K562 (cell line): ENCODE results near the gene SRCAP. TPM values are rescaled to one million over a fixed set of nuclear protein-coding genes. Genes with fewer than 3 reads are reported as not detected.

Experiments
- CBFA2T2 ChIP-seq: fragments of 450-650 bp; conservative IDR thresholded peaks from 2 replicates; pipeline ENCODE4 v1.6.1; 2017; ENCODE audit warnings: mild to moderate bottlenecking
- CBX5 ChIP-seq: IDR thresholded peaks from 2 replicates; pipeline ENCODE4 v1.6.1; 2014; ENCODE audit warnings: low read depth, borderline replicate concordance
- CTBP1 ChIP-seq: fragments of 450-650 bp; IDR thresholded peaks from 2 replicates; pipeline ENCODE4 v1.6.1; 2016; ENCODE audit warnings: borderline replicate concordance
- GTF2E2 ChIP-seq: fragments of 200-800 bp; sonication (Bioruptor generic); IDR thresholded peaks from 2 replicates; pipeline ENCODE4 v1.6.1; 2016; ENCODE audit warnings: missing genetic modification characterization, missing compliant biosample characterization
- KAT7 ChIP-seq: sonication (generic); formaldehyde crosslinking; IDR thresholded peaks from 2 replicates; pipeline ENCODE4 v1.8.0; 2022; ENCODE audit warnings: missing genetic modification reagents, mild to moderate bottlenecking, borderline replicate concordance
- MEF2D ChIP-seq: conservative IDR thresholded peaks from 2 replicates; pipeline ENCODE4 v1.6.1; 2016; ENCODE audit warnings: low read depth, missing genetic modification characterization, missing compliant biosample characterization
- NONO ChIP-seq, 2 experiments: fragments of 200-400 bp in 1 of 2; fragments of 450-650 bp in 1 of 2; formaldehyde crosslinking in 1 of 2; IDR thresholded peaks; 2 replicates each; pipeline ENCODE4 v1.6.1; 2017; ENCODE audit warnings: low read depth in 2 of 2, mild to moderate bottlenecking in 2 of 2, moderate library complexity in 2 of 2, low read length in 1 of 2
- PKNOX1 ChIP-seq: fragments of 450-650 bp; IDR thresholded peaks from 2 replicates; pipeline ENCODE4 v1.6.1; 2016
- POLR3G ChIP-seq: IDR thresholded peaks from 2 replicates; pipeline ENCODE4 v1.6.1; 2011; ENCODE audit not compliant: insufficient read length, insufficient replicate concordance; ENCODE audit errors: extremely low read depth
- PRPF4 ChIP-seq: fragments of 200-400 bp; formaldehyde crosslinking; IDR thresholded peaks from one replicate; pipeline ENCODE4 v1.6.1; 2017; ENCODE audit warnings: low read length, low read depth, mild to moderate bottlenecking; ENCODE audit not compliant: insufficient read depth, poor library complexity, severe bottlenecking
- SMARCA4 ChIP-seq: fragments of 450-650 bp; IDR thresholded peaks from 2 replicates; pipeline ENCODE4 v1.6.1; 2016
- SP1 ChIP-seq: sonication (generic); formaldehyde crosslinking; IDR thresholded peaks from 2 replicates; pipeline ENCODE4 v1.8.1; 2022; ENCODE audit warnings: mild to moderate bottlenecking, missing genetic modification reagents
- TARDBP ChIP-seq: fragments of 450-650 bp; IDR thresholded peaks from 2 replicates; pipeline ENCODE4 v1.6.1; 2016
- TRIM28 ChIP-seq: fragments of 450-650 bp; IDR thresholded peaks from 2 replicates; pipeline ENCODE4 v1.6.1; 2017
- WHSC1 ChIP-seq: IDR thresholded peaks from one replicate; pipeline ENCODE4 v1.6.1; 2012; ENCODE audit warnings: low read length, control low read depth, inconsistent platforms
- XRCC4 ChIP-seq: IDR thresholded peaks from one replicate; pipeline ENCODE4 v1.6.1; 2011; ENCODE audit not compliant: insufficient read depth, insufficient read length; ENCODE audit errors: extremely low read depth
- XRCC5 ChIP-seq: fragments of 200-400 bp; formaldehyde crosslinking; IDR thresholded peaks from 2 replicates; pipeline ENCODE4 v1.6.1; 2017; ENCODE audit warnings: low read depth, mild to moderate bottlenecking, low read length
- ZBTB43 ChIP-seq: sonication (generic); formaldehyde crosslinking; IDR thresholded peaks from 2 replicates; pipeline ENCODE4 v1.8.0; 2023; ENCODE audit warnings: mild to moderate bottlenecking, missing genetic modification reagents
- ZHX1 ChIP-seq: fragments of 150-350 bp; conservative IDR thresholded peaks from 2 replicates; pipeline ENCODE4 v1.6.1; 2014; ENCODE audit warnings: low read length
- ZNF12 ChIP-seq: sonication (generic); formaldehyde crosslinking; IDR thresholded peaks from 2 replicates; pipeline ENCODE4 v1.4.0; 2020; ENCODE audit warnings: mild to moderate bottlenecking, missing genetic modification reagents
- ZNF511 ChIP-seq: sonication (generic); formaldehyde crosslinking; IDR thresholded peaks from 2 replicates; pipeline ENCODE4 v1.8.0; 2022; ENCODE audit warnings: mild to moderate bottlenecking, missing genetic modification reagents
- ZNF766 ChIP-seq: fragments of 200-800 bp; sonication (Bioruptor generic); conservative IDR thresholded peaks from 2 replicates; pipeline ENCODE4 v1.6.1; 2016; ENCODE audit warnings: missing genetic modification characterization, missing compliant biosample characterization
- polyA plus RNA-seq, 8 experiments: library from polyadenylated mRNA; depleted of rRNA in 4 of 8; stranded (reverse) in 5 of 8; unstranded in 3 of 8; fragments of >200 nt; fragmentation: Nextera tagmentation in 2 of 8; fragmentation: Illumina TruSeq in 1 of 8; extraction: Ambion mirVana in 2 of 8; extraction: Trizol in 1 of 8; gene quantifications; 2 replicates each; pipeline versions ENCODE4 v1.2.1 to v1.2.3, GENCODE V29; 2011 to 2014; ENCODE audit warnings: inconsistent platforms in 1 of 8, missing spikeins in 1 of 8
- total RNA-seq, 7 experiments: library from RNA; depleted of rRNA in 6 of 7; stranded (reverse); fragments of >200 nt in 6 of 7; fragmentation: Illumina TruSeq in 2 of 7; extraction: Trizol in 2 of 7; gene quantifications; 2 replicates each; pipeline versions ENCODE4 v1.2.1 to v1.2.3, GENCODE V29; 2011 to 2021; ENCODE audit warnings: low replicate concordance in 1 of 7

SRCAP gene
- total and polyA plus RNA-seq, 9 of the 15 experiments (the other 6 are each of a cell fraction or from before 2014, with no cell fraction given), result 0.21 to 62.6 (median 5.8) TPM

- TF ChIP-seq ZHX1 (no peak), CTBP1 (peak; percentile 97), TRIM28 (peak; percentile 63), NONO (IDR thresholded peaks at IDR 0.05; ENCODE audit: low read depth in 2 of 2, low read length in 1 of 2) (peak in 1 of 2 experiments; percentile 88; a peak in 2 of 4 replicates), ZNF766 (CRISPR knock-in tag) (no peak), WHSC1 (no peak), PKNOX1 (peak; percentile 86), GTF2E2 (no peak), ZNF511 (CRISPR knock-in tag) (0 out of 2 replicates have a peak, but pooled peaks have one; percentile 55), POLR3G (no peak), KAT7 (CRISPR knock-in tag) (no peak), CBX5 (no peak), SMARCA4 (peak; percentile 61; the same call in 1 of the 2 replicates), ZBTB43 (no peak), MEF2D (tag) (0 out of 2 replicates have a peak, but pooled peaks have one; percentile 27), XRCC4 (no peak), ZNF12 (no peak), XRCC5 (peak; percentile 92), CBFA2T2 (no peak), TARDBP (peak; percentile 99), SP1 (peak; percentile 99), PRPF4 (no peak)
Measured at GRCh38 chr16:30657866-30658730, 40.9 kb upstream of the SRCAP start, which contains the start of gene FBRS (continued).
